HG03575 (cell line): ENCODE results near the gene TAF1C.

Experiments used
- ATAC-seq: cut with Tn5 transposase; IDR thresholded peaks from one replicate; pipeline ENCODE4 v1.9.1; 2021; ENCODE audit not compliant: unreplicated experiment, insufficient number of reproducible peaks, low FRiP score; ENCODE audit errors: extremely low read depth

The TAF1C gene

DNA sequence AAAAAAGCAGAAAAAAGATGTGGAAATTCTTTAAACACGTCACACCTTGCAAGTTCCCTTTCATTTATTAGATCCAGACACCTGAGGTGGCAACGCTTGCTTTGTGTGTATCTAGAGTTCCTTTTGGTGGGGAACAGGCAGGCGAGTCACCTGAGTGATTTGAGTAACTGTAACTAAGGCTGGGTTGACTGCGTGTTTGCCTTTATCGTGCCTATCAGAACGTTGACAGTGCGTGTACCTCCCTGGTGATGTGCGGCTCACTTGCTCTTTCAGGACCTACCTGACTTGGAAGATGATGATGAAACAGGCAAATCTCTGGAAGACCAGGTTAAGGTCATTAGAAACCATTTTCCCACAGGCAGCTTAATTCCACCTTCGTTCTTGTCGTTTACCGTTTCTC is 12.5 kb downstream of the TAF1C start:
- no peak for ATAC-seq

GRCh38 chr16:84169765-84170310 is 17.0 kb downstream of the TAF1C start:
- ATAC-seq = no peak

- no peak for ATAC-seq
Observed at GRCh38 chr16:84166796-84167695, 19.8 kb downstream of the TAF1C start.

GRCh38 chr16:84165746-84166145 is 21.1 kb downstream of the TAF1C start:
- no peak for ATAC-seq

DNA sequence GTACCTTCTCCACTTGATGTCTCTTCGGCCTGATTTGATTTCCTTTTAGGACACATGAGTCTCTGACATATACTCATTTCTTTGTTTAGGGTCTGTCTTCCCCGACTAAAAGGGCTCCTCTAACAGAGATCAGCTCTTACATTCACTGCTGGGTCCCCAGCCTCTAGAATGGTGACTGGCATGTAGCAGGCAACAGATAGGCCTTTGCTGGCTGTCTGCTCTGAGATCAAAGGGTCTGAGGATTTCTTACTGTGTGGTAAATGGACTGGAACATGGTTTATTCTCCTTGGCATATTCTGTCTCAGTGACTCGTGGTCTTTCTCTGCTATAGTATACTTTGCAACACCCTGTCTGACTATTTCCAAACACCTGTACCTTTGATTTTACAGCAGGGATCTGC is 25.1 kb downstream of the TAF1C start:
- ATAC-seq = no peak

- no peak for ATAC-seq
Observed at GRCh38 chr16:84161037-84161436, 25.8 kb downstream of the TAF1C start.

DNA sequence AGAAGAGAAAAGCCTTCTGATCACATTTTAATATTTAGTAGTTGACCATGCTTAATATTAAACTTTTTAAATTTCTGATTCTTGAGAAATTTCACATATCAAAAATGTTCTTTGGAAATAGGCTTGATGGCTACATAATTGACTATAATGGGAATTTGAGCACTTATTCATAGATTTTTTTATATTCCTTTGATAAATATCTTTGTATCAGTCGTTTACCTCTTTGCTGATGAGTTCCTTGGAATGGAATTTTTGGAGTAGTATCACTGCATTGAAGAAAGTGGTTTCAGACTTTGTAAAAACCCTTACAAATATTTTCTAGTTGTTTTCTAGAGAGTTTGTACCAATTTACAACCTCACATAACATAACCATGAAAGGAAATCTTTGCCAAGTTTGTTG is 27.1 kb downstream of the TAF1C start:
- ATAC-seq = no peak

DNA sequence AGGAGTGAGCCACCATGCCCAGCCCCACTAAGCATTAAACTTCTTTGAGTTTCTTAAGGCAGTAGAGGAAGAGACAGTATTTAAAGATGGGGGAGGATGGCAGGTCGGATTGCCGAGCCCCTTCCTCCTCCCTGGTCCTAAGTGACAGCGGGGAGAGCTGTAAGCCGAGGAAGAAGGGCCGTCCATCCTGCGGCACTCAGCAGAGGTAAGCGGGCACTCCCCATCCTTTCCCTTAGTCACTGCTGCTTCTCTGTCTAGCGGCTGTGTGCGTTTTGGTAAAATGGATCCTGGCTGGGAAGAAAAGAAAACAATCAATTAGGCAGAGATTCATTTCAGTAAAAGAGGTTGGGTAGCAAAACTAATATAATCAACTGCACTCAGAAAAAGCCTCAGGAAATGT is 27.9 kb downstream of the TAF1C start:
- no peak for ATAC-seq

DNA sequence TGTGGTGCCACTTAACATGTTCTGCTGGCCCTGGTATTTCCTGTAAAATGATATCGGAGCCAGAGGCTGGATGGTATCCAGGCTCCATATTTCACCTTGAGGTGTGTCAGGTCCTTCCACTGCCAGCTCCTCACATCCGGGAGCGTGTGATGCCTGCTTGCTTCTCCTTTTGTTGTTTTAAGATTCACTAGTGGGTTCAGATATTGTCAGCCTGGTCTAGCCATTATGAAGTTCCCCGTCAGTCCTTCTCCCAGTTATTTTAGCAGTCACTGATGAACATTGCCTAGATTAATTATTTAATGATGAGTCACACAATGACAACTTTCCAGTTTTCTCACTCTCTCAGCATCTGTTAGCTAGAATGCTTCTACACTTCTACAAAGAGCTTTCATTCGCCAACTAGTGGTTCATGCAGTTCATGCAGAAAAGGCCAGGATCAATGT is 30.5 kb downstream of the TAF1C start:
- no peak for ATAC-seq

DNA sequence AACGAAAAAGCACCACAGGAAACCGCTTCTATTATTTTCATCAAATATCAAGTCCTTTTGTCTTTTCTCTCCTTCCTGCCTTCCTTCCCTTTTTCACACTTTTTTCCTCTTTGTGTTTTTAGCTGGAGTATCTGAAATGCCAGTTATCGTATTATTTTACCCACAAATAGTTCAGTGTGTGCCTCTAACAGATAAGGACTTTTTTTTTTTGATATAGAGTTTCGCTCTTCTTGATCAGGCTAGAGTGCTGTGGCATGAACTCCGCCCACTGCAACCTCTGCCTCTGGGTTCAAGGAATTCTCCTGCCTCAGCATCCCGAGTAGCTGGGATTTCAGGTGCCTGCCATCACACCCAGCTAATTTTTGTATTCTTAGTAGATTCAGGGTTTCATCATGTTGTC is 31.1 kb downstream of the TAF1C start:
- no peak for ATAC-seq

- ATAC-seq = no peak
Observed at GRCh38 chr16:84155226-84155625, 31.6 kb downstream of the TAF1C start.

- no peak for ATAC-seq
Observed at GRCh38 chr16:84153660-84154214, 33.1 kb downstream of the TAF1C start.

GRCh38 chr16:84150926-84151325 is 35.9 kb downstream of the TAF1C start:
- ATAC-seq = no peak

DNA sequence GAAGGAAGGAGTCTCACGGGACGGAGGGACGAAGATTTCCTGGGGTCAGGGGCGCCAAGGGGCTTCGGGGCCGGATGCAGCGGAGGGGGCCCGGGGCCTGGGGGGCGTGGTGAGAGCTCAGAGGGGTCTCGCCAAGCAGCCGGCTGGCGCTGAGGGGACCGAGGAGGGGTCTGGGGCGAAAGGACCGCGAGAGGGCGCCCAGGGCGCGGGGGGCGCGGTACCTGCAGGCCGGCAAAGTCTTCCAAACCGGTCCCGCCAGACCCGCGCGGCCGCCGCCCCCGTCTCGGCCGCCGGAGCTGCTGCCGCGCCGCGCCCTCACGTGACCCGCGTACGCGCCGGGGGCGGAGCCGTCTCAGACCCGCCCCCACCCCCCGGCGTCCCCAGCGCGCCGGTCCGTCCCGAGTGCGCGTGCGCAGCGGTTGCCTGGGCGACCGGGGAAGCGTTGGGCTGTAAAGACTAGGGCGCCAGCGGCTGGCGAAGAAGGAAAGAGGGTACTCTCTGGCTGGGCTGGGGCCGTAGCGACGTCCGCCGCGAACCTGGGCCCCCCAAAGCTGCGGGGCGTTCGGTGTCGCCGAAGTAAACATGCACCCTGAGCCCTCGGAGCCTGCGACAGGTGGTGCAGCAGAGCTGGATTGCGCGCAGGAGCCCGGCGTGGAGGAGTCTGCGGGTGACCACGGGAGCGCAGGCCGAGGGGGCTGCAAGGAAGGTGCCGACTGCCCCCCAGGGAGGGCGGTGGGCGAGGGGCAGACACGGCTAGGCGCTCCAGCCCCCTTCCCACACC is 41.8 kb downstream of the TAF1C start, which contains the start of the genes DNAAF1 and HSDL1:
Gene DNAAF1 (plus strand): TSS at position 450 of the 781 bp plus-strand sequence. CDS start 133 bp downstream, at position 583.
Gene HSDL1 (minus strand): TSS at position 319 of the 781 bp plus-strand sequence. CDS start 13,856 bp downstream, outside the sequence.
- ATAC-seq = no peak

DNA sequence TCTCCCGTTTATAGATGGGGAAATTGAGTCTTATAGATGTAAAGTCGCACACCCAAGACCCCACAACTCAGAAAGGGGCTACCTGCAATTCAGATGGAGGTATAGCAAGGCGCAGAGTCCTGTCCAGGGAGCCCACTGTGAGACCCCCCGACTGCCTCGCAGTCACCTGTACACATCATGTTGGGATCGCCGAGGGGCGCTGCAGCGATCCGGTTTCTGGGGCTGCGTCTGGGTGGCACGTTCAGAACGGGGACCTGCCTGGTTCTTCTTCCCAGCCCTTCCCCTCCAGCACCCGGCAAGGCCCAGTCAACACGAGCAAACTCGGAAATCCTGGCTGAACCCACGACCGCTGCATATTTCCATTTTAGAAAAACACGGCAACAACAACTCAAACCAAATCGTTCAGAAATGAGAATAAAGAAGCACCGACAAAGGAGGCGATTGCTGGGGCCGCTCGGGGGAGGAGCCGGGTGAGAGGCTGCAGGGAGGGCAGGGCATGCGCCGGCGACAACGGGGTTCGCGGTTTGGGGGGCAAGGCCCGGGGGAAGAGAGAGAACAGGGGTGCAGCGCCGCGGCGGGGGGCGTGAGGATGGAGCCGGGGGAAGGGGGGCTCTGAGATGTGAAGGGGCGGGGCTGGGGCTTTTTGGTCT is 42.5 kb downstream of the TAF1C start:
- no peak for ATAC-seq

DNA sequence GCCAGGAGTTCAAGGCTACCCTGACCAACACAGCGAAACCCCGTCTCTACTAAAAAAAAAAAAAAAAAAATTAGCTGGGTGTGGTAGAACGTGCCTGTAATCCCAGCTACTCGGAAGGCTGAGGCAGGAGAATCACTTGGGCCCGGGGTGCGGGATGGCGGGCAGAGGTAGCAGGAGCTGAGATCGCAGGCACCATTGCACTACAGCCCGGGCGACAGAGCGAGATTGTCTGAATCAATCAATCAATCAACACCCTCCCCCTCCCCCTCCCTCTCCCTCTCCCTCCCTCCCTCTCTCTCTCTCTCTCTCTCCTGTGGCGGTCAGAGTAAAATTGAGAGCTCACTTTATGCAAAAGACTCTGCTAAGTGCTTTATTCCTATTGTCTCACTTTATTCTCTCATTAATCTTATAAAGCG is 43.1 kb downstream of the TAF1C start:
- no peak for ATAC-seq

DNA sequence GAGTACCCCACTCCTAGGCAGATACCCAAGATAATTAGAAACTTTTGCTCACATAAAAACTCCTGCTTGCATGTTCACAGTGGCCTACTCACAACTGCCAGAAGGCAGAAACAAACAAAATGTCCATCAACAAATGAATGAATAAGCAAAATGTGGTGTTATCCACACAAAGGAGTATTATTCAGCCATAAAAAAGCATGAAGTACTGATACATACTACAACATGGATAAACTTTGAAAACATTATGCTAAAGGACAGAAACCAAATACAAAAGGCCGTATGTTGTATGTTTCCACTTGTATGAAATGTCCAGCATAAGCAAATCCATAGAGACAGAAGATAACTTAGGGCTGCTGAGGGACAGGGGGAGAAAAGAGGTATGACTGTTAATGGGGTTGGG is 43.8 kb downstream of the TAF1C start:
- ATAC-seq = no peak

GRCh38 chr16:84141143-84141670 is 45.6 kb downstream of the TAF1C start:
- no peak for ATAC-seq
